GM12865 (cell line): Measurements from ENCODE around the gene ZNF740.
A peak's percentile ranks its signal among the peaks of the same experiment; 100 is the strongest.

Experiments
- DNase-seq: peaks from one replicate; pipeline ENCODE4 v3.0.0; 2010; ENCODE audit warnings: low read depth
- H3K4me3 ChIP-seq: 2 replicates; pipeline ENCODE4 v1.5.1; 2011; ENCODE audit warnings: mild to moderate bottlenecking, low read depth, low read length, control low read depth
- TF ChIP-seq, protein P1 (sequence below): IDR thresholded peaks from 2 replicates; pipeline ENCODE4 v1.5.1; 2011; ENCODE audit warnings: low read length, control low read depth, low read depth, inconsistent platforms; ENCODE audit not compliant: insufficient read depth; ENCODE audit errors: missing control alignments

ZNF740 gene

DNA sequence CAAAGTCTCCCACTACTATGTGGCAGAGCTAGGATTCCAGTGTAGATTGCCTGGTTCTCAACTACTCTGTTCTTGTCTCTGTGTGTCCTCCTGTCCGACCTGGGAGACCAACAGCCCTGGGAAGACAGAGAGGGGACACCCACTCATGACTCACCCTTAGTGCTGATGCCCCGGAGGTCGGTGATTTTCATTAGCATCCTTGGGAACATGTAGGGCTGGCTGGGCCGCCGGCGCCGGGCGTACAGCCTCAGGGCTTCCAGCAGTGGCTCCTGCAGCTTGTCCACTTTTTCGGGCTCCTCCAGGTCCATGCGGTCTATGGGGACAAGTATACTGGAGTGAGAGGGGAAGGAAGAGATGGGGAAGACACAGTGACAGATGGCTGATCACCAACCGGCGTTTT is 32.4 kb downstream of the ZNF740 start:
- H3K4me3 ChIP-seq, result no peak overlapping the region
- TF ChIP-seq, protein P1, sequence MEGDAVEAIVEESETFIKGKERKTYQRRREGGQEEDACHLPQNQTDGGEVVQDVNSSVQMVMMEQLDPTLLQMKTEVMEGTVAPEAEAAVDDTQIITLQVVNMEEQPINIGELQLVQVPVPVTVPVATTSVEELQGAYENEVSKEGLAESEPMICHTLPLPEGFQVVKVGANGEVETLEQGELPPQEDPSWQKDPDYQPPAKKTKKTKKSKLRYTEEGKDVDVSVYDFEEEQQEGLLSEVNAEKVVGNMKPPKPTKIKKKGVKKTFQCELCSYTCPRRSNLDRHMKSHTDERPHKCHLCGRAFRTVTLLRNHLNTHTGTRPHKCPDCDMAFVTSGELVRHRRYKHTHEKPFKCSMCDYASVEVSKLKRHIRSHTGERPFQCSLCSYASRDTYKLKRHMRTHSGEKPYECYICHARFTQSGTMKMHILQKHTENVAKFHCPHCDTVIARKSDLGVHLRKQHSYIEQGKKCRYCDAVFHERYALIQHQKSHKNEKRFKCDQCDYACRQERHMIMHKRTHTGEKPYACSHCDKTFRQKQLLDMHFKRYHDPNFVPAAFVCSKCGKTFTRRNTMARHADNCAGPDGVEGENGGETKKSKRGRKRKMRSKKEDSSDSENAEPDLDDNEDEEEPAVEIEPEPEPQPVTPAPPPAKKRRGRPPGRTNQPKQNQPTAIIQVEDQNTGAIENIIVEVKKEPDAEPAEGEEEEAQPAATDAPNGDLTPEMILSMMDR, result no peak
- no peak for DNase-seq

DNA sequence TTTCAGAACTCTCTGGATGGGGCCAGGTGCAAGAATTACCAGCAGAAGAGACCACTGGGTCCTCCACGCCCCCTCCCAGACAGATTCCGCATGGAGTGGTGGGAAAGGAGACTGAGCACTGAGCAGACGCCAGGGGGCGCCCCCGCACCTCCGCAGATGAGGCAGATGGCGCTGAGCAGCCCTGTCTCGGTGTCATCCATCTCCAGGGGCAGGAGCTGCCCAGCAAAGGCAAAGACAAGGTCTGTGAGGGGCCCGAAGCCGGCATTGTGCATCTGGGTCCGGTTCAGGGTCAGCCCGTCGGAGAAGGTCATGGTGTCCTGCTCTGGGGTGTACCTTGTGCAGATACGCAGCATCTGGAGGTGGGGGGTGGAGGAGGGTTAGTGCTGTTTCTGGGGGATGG is 32.8 kb downstream of the ZNF740 start:
- TF ChIP-seq, protein P1, result peak; percentile 97
- no peak overlapping the region for H3K4me3 ChIP-seq
- peak; percentile 88 for DNase-seq

DNA sequence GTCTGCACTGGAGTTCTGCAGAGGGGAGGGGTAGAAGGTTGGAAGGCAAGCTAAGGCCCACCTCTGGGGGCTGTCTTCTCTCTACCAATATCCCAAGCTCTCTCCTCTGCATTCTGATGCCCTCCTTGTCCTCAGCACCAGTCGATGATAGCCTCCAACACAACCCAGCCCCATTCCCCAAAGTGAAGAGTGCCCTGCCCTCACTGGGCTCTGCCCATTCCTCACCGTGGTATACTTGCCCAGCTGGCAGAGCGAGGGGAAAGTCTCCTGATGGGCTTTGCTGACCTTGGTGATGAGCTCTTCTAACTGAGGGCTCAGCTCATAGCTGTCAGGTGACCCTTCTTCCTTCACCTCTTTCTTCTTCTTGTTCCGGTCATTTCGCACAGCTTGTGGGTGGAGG is 33.7 kb downstream of the ZNF740 start:
- no peak for DNase-seq
- TF ChIP-seq, protein P1, result no peak
- H3K4me3 ChIP-seq, result no peak overlapping the region

DNA sequence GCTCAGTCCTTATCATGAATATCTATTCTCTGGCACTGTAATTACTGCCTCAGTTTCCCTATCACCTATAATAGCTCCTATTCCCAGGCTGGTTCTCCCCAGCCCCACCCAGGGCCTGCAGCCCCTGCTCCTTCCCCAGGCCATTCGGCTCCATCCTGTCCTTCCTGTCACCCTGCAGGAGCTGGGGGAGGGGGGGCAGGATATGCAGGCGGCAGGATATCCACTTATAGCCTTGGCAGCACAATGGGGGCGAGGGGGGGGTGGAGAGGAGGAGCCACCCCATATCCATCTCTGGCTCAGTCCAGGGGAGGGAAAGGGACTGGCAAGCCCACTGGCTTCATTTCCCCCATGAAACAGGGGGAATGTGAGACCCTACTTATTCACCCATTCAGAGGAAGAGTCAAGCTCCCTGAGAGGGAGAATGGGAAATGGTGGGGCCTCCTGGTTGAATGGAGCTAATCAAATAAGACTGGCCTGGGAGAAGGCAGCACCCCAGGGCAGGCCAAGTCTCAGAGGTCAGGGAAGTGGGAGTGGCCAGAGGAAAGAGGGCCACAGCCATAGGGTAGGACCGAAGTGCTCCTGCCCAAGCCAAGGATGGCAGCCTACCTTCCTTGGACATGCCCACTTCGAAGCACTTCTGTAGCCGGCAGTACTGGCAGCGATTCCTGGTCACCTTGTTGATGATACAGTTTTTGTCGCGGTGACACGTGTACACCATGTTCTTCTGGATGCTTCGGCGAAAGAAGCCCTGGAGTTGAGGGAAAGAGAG is 34.3 kb downstream of the ZNF740 start:
- no peak overlapping the region for H3K4me3 ChIP-seq
- no peak for DNase-seq
- TF ChIP-seq, protein P1, result no peak

DNA sequence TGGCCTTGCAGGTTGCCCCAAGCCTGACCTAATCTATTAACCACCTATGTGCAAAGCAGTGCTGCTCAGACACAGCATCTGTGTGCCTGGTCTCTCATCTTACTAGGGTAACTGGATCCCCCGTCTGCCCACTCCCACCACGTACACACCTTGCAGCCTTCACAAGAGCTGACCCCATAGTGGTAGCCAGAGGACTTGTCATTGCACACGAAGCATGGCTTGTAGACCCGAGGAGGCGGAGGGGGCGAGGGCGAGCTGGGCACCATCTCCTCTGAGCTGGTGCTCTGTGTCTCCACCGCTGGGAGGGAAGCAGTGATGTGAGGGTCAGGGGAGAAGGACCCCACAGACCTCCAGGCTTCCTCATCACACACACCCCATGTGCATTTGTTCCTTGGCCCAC is 35.0 kb downstream of the ZNF740 start:
- TF ChIP-seq, protein P1, result no peak
- no peak for DNase-seq

DNA sequence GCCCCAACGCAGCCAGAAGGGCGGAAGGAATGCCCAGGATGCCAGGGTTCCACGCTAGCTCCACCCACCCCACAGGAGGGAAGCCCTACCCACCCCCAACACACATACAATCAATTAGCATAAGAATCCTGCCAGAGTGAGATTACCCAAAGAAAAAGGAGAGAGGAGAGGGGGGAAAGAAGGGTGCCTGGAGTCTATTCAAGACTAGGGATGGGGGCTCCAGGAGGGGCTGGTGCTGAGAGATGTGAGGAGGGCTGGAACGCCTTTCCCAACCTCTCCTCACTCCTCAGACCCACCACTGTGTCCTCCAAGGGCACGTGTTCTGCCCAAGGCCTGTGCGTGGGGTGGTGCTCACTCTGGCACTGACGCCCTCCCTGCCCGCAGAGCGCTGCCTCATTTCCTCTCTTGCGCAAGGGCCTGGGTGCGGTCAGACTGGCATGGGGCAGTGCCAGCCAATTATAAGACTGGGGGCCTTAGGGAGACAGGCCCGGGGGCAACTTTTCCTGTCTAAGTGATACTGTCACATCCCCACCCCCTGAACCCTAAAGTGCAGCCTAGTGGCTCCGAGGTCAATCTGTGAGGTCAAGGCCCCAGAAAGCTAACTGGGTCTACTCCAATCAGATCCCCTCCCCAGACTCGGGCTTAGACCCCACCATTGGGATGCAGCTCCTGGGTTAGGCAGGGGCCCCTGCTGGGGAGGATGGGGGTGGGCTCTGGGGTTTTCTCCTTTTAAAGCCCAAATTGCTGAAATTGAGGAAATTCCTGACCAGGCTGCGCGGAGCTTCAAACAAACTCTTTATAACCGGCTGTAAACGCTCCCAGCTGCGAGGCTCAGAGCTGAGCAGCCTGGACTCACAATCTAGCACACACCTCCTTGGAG is 36.8 kb downstream of the ZNF740 start:
- DNase-seq, result no peak
- H3K4me3 ChIP-seq, result no peak overlapping the region
- TF ChIP-seq, protein P1, result no peak

More for the DNA sequence above, 35.0 kb downstream of the ZNF740 start:
- H3K4me3 ChIP-seq, result no peak overlapping the region

DNA sequence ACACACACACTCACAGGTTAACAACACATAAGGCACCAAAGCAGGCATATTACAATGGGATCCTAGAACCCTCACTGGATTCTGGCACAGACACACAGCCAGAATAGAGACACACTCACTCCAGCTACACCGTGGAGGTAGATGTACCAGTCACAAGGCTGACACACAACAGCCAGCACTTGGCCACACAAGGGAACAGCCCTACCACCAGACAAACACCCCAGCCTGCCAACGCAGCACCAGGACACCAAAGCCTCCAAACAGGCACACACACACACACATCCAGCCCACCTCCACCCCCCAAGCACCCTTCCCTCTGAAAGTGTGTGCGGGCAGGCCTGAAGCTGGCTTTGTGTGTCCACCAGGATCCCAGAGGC is 37.4 kb downstream of the ZNF740 start:
- DNase-seq, result no peak
- H3K4me3 ChIP-seq, result no peak overlapping the region
- TF ChIP-seq, protein P1, result no peak
